SK-N-SH treated with all-trans-retinoic acid at 6 μM for 48 hours (cell line): ENCODE measurements around the gene ANKRD45.

Experiments
- ARNTL ChIP-seq: fragments of 450-650 bp; formaldehyde crosslinking; IDR thresholded peaks from 2 replicates; pipeline ENCODE4 v1.5.0; 2020; ENCODE audit warnings: low read depth, mild to moderate bottlenecking, moderate library complexity, borderline replicate concordance
- ISL1 ChIP-seq: fragments of 250-450 bp; sonication (Bioruptor Pico); IDR thresholded peaks from 2 replicates; pipeline ENCODE4 v2.1.2; 2022; ENCODE audit warnings: mild to moderate bottlenecking, moderate library complexity
- PATZ1 ChIP-seq: fragments of 250-450 bp; sonication (Bioruptor Pico); IDR thresholded peaks from 2 replicates; pipeline ENCODE4 v1.8.0; 2020; ENCODE audit warnings: mild to moderate bottlenecking, moderate library complexity, borderline replicate concordance
- PPARA ChIP-seq: fragments of 250-450 bp; sonication (Bioruptor Pico); IDR thresholded peaks from 2 replicates; pipeline ENCODE4 v1.5.0; 2020; ENCODE audit warnings: mild to moderate bottlenecking, borderline replicate concordance
- ZNF565 ChIP-seq: fragments of 450-650 bp; formaldehyde crosslinking; conservative IDR thresholded peaks from 2 replicates; pipeline ENCODE4 v1.5.0; 2020; ENCODE audit warnings: low read depth, mild to moderate bottlenecking, moderate library complexity

- no peak for TF ChIP-seq PPARA
- no peak for TF ChIP-seq PATZ1 (CRISPR knock-in tag)
- no peak for TF ChIP-seq ARNTL
- TF ChIP-seq ZNF565, result no peak
- no peak for TF ChIP-seq ISL1 (CRISPR knock-in tag)
Measured at GRCh38 chr1:173702736-173703135, 33.1 kb upstream of the ANKRD45 start.
